Adipocyte (in vitro differentiated cells): ENCODE data around the gene TRIM44.
A peak's percentile ranks its signal among the peaks of the same experiment; 100 is the strongest.

Source experiments
- DNase-seq: peaks from one replicate; pipeline ENCODE4 v3.0.0-alpha.2; 2015; ENCODE audit warnings: low read depth
- H3K27me3 ChIP-seq: replicated peaks from 2 replicates; pipeline ENCODE4 v1.7.0; 2013; ENCODE audit warnings: mild to moderate bottlenecking, low read length, moderate library complexity; ENCODE audit not compliant: control insufficient read depth, insufficient read depth
- H3K36me3 ChIP-seq: 2 replicates; pipeline ENCODE4 v1.7.0; 2013; ENCODE audit warnings: low read length, mild to moderate bottlenecking, moderate library complexity; ENCODE audit not compliant: control insufficient read depth, insufficient read depth, severe bottlenecking
- H3K4me1 ChIP-seq: 2 replicates; pipeline ENCODE4 v1.7.0; 2013; ENCODE audit warnings: mild to moderate bottlenecking, low read length, moderate library complexity; ENCODE audit not compliant: control insufficient read depth, insufficient read depth
- H3K4me3 ChIP-seq: 2 replicates; pipeline ENCODE4 v1.7.0; 2013; ENCODE audit warnings: mild to moderate bottlenecking, low read length, moderate library complexity
- H3K9ac ChIP-seq: 2 replicates; pipeline ENCODE4 v1.7.0; 2013; ENCODE audit warnings: mild to moderate bottlenecking, low read length, moderate library complexity
- H3K9me3 ChIP-seq: 2 replicates; pipeline ENCODE4 v1.7.0; 2013; ENCODE audit warnings: mild to moderate bottlenecking, low read length, moderate library complexity; ENCODE audit not compliant: control insufficient read depth

Gene TRIM44, protein sequence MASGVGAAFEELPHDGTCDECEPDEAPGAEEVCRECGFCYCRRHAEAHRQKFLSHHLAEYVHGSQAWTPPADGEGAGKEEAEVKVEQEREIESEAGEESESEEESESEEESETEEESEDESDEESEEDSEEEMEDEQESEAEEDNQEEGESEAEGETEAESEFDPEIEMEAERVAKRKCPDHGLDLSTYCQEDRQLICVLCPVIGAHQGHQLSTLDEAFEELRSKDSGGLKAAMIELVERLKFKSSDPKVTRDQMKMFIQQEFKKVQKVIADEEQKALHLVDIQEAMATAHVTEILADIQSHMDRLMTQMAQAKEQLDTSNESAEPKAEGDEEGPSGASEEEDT

DNA sequence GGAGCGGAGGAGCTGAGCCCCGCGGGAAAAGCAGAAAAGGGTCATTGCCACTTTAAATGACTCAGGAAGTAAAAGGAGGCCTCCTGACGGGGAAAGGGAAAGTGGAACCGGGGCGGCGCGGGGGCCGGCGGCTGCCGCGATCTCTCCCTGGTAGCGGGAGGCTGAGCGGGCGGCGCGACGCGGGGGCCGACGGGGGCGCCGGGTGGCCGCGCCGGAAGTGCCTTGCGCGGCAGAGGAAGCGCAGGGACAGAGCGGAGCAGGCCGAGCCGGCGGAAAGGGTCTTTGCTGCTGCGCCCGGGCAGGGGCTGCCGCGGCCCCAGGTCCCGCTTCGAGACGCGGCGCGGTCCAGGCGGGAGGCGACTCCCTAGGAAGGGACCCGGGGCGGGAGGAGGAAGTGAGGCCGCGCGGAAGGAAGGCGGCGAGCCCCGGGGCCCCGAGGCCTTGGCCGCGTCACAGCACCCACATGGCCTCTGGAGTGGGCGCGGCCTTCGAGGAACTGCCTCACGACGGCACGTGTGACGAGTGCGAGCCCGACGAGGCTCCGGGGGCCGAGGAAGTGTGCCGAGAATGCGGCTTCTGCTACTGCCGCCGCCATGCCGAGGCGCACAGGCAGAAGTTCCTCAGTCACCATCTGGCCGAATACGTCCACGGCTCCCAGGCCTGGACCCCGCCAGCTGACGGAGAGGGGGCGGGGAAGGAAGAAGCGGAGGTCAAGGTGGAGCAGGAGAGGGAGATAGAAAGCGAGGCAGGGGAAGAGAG is at the start of gene TRIM44:
TSS of gene TRIM44 (plus strand) at position 127 of the 759 bp plus-strand sequence. CDS start at position 464, 337 bp downstream.
- Histone ChIP-seq H3K4me1 (peaks cover 20% of the 10 kb centered on the region), H3K36me3 (no peaks in the 10 kb centered on the region), H3K27me3 (no peaks in the 10 kb centered on the region), H3K9me3 (peaks cover 20% of the 10 kb centered on the region), H3K9ac (peak within 1 kb of the TSS; percentile 88), H3K4me3 (peak within 1 kb of the TSS; percentile 93)
- peak; percentile 95 for DNase-seq

DNA sequence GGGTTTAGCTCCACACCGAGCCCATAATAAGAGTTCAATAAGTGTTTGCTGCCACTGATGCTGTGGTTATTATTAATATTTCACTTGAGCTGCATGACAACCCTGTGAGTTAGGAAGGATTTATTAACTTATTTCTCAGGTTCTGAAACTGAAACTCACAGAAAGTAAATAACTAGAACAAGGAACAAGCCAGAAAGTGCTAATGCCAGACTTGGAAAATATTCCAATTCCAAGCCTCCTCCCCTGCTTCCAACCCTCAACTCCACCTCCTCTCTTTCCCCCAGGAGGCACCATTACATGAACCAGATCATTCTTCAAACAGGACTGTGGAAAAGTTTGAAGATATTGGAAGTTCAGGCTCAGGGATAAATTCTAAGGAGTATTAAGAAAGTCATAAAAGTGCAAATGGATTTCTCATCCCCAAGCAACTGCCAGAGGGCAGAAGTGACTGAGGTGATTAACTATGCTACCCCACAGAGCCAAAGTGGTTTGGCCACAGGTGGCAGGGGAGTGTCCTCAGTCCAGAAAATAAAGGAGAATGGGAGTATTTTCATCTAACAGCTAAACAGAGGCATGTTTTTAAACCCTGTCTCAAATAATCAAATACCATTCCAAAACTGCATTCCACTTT is 47.5 kb upstream of the TRIM44 start:
- Histone ChIP-seq H3K9me3 (no peaks in the 10 kb centered on the region), H3K4me3 (no peak overlapping the region), H3K9ac (no peak overlapping the region), H3K27me3 (no peaks in the 10 kb centered on the region), H3K36me3 (no peaks in the 10 kb centered on the region), H3K4me1 (peaks cover 20% of the 10 kb centered on the region)
- no peak for DNase-seq

DNA sequence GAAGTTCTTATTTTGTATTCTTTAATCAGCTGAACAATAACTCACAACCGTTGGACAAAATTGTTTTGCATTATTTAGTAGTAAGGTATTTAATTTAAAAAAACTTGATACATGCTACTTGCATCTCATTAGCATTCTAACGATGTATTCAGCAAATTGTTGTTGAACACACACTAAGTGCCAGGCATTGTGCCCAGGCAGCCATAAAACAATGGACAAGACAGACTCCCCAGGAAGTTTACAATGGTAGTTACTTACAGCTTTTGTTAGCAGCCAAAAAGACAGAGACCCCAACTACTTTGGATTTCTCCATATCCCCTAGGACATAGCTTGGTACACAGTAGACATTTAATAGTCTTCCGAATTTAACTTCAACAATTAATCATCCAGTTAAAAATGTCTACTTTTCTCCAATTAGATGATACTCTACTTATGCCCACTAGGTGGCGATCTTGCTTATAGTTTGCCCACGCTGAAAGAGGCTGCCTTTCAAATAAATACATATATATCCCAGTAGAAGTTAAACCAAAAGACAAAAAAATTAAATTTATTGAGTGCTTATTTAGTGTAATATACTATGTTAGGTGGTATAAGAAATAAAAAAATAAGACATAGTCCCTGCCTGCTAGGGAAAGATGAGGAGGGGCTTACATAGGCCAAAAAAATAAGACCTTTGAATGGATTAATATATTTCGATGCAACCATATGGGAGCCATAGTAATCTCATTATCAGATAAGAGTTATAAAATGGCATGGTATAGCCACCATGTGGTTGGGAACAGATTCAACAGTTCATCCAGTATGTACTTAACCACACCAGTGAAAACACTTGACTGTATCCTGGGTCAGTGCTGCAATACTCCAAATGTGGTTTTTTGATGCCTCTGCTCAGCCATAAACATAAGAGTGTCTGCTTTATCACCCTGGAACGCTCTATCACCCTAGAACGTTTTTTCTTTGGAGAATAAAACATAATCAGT is 46.4 kb upstream of the TRIM44 start:
- Histone ChIP-seq H3K9ac (no peak overlapping the region), H3K4me3 (no peak overlapping the region)

GRCh38 chr11:35617316-35617686 is 45.3 kb upstream of the TRIM44 start:
- H3K4me1 ChIP-seq, result peaks cover 38% of the 10 kb centered on the region
- DNase-seq, result no peak
- peak overlapping the region; percentile 84 for H3K9ac ChIP-seq
- no peaks in the 10 kb centered on the region for H3K9me3 ChIP-seq
- peak overlapping the region; percentile 82 for H3K4me3 ChIP-seq
- no peaks in the 10 kb centered on the region for H3K36me3 ChIP-seq
- H3K27me3 ChIP-seq, result no peaks in the 10 kb centered on the region

More for the DNA sequence above, 46.4 kb upstream of the TRIM44 start:
- DNase-seq, result peak; percentile 86
- H3K36me3 ChIP-seq, result no peaks in the 10 kb centered on the region
- H3K27me3 ChIP-seq, result no peaks in the 10 kb centered on the region
- H3K9me3 ChIP-seq, result no peaks in the 10 kb centered on the region
- peaks cover 27% of the 10 kb centered on the region for H3K4me1 ChIP-seq

DNA sequence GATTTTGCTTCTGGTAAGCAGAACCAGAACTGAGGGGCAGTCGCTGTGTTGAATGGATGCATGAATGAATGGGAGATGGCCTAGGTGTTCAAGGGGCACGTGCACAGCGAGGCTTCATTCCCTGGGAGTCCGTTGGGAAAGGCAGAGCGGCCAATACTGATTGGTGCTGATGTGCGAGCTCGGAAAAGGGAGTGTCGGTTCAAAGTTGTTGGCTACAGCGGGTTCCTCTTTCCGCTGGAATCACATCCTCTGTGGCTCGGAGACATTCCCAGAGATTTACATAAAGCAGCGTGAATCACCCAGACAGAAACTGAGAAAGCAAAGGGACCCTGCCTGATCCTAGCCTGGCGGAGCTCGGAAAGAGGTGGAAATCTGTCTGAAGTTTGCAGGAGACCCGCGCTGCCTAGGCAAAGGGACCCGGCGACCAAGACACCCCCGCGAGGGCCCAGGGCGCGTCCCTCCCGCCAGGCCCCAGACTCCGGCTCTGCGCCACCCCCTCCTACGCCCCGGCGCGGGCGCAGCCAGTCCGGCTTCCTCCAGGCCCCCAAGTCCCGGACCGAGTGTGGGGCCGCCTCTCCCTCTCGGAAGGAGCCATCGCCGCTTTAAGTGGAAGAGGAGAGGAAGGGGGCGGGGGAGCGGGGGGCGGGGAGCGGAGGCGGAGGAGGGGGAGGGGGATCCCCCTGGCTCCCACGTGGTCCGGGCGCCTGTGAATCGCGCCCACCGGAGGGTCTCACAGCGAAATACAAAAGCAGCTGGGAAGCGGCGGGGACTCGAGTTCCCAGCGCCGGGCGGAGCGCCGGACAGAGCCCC is 44.7 kb upstream of the TRIM44 start, which contains the start of gene FJX1:
TSS of gene FJX1 (plus strand) at position 774 of the 810 bp plus-strand sequence. CDS start 177 bp downstream, outside the sequence.
- Histone ChIP-seq H3K27me3 (no peaks in the 10 kb centered on the region), H3K4me1 (peaks cover 44% of the 10 kb centered on the region), H3K9ac (peak within 1 kb of the TSS; percentile 84), H3K36me3 (no peaks in the 10 kb centered on the region), H3K9me3 (no peaks in the 10 kb centered on the region), H3K4me3 (peak within 1 kb of the TSS; percentile 82)
- DNase-seq, result peak; percentile 89

DNA sequence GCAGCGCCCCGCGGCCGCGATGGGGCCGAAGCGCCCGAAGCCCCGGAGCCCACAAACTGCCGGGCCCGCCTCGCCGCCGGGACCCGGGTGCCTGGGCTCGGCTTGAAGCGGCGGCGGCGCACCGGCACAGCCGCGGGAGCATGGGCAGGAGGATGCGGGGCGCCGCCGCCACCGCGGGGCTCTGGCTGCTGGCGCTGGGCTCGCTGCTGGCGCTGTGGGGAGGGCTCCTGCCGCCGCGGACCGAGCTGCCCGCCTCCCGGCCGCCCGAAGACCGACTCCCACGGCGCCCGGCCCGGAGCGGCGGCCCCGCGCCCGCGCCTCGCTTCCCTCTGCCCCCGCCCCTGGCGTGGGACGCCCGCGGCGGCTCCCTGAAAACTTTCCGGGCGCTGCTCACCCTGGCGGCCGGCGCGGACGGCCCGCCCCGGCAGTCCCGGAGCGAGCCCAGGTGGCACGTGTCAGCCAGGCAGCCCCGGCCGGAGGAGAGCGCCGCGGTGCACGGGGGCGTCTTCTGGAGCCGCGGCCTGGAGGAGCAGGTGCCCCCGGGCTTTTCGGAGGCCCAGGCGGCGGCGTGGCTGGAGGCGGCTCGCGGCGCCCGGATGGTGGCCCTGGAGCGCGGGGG is 44.0 kb upstream of the TRIM44 start:
- H3K4me1 ChIP-seq, result peaks cover 51% of the 10 kb centered on the region

GRCh38 chr11:35619116-35619854 is 43.3 kb upstream of the TRIM44 start:
- H3K9ac ChIP-seq, result peak overlapping the region; percentile 79
- DNase-seq, result peak; percentile 64
- no peaks in the 10 kb centered on the region for H3K36me3 ChIP-seq
- peaks cover 58% of the 10 kb centered on the region for H3K4me1 ChIP-seq
- H3K4me3 ChIP-seq, result peak overlapping the region; percentile 82
- no peaks in the 10 kb centered on the region for H3K9me3 ChIP-seq
- no peaks in the 10 kb centered on the region for H3K27me3 ChIP-seq

More for the DNA sequence above, 44.0 kb upstream of the TRIM44 start:
- peak overlapping the region; percentile 79 for H3K9ac ChIP-seq
- H3K4me3 ChIP-seq, result peak overlapping the region; percentile 82
- DNase-seq, result peak; percentile 84
- no peaks in the 10 kb centered on the region for H3K27me3 ChIP-seq
- no peaks in the 10 kb centered on the region for H3K9me3 ChIP-seq
- no peaks in the 10 kb centered on the region for H3K36me3 ChIP-seq

DNA sequence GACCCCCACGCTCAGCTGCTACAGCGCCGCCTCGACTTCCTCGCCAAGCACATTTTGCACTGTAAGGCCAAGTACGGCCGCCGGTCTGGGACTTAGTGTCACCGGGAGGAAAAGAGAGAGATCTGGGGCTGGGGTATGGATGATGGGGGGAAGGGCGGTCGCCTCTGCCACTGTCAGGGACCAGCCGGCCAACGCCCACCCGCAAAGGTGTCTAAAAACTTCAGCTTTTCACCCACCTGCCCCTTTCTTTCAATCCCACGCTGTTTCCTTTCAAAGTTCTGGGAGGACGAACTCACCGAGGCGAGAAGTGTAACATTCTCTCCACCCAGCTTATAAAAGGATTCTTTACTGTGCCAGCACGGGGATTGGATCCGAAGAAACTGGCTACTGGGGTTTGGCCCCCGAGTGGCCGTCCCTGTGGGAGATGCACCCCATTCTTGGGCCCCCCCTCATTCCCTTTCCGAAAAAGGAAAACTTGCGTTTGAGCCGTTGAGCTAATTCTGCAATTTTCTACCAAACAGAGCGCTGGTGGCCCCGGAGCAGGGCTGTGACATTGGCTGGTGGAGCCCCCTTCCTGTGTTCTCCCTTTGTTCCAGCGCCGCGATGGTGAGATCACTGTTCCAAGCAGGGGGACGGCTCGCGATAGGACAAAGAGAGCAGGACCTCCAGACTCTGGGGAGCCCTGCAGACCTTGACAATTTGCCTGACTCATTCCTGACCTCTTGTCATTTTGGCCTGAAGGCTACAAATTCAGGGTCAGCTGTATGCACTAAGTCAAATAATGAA is 42.5 kb upstream of the TRIM44 start:
- peaks cover 59% of the 10 kb centered on the region for H3K4me1 ChIP-seq
- H3K9ac ChIP-seq, result peak overlapping the region; percentile 79
- H3K27me3 ChIP-seq, result no peaks in the 10 kb centered on the region
- H3K9me3 ChIP-seq, result no peaks in the 10 kb centered on the region
- no peaks in the 10 kb centered on the region for H3K36me3 ChIP-seq
- peak; percentile 45 for DNase-seq
- H3K4me3 ChIP-seq, result peak overlapping the region; percentile 82

- peaks cover 56% of the 10 kb centered on the region for H3K4me1 ChIP-seq
- DNase-seq, result no peak
- H3K36me3 ChIP-seq, result no peaks in the 10 kb centered on the region
- no peaks in the 10 kb centered on the region for H3K27me3 ChIP-seq
- no peaks in the 10 kb centered on the region for H3K9me3 ChIP-seq
- H3K9ac ChIP-seq, result no peak overlapping the region
- H3K4me3 ChIP-seq, result no peak overlapping the region
Observed at GRCh38 chr11:35620795-35621194, 41.8 kb upstream of the TRIM44 start.
